Measurements from ENCODE around the gene SOBP.

The SOBP gene

DNA sequence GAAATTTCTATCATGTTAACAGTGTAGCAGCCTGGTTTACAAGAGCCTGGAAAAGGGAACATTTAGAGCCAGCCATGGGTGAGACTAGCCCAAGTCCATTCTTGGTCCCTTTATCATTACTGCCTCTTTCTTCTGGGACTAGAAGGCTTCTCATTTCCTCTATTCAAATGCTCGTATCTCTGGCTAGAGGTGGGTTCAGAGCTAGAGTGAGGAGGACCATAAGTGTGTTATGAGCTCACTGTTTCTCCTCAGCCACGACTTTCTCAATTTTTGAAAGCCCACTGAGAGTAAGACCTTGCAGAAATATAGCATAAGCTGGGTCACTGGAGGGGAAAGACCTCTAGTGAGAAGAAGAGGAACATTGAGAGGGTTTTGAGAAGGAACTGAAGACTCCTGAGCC is 100.0 kb downstream of the SOBP start:
- DNase-seq (ENCODE audit: low spot score), result no peak

DNA sequence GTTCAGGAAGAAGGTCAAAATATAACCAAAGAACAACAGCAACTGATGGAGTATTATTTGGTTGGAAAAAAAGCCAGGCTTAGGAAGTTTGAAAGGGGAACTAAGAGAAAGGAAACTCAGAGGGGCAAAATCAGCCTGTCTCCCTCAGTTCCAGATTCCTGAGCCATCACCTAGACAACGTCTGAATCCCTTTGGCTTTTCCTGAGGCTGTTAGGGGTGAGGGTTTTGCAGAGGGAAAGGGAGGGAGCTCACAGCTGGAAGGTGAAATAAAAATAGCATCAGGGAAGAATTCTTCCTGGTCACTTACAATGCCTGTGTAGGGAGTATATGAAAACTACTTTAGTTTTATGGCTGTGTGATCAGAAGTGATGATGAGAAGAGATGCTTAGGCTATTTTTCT is 100.5 kb downstream of the SOBP start:
- DNase-seq (ENCODE audit: low spot score), result no peak

DNA sequence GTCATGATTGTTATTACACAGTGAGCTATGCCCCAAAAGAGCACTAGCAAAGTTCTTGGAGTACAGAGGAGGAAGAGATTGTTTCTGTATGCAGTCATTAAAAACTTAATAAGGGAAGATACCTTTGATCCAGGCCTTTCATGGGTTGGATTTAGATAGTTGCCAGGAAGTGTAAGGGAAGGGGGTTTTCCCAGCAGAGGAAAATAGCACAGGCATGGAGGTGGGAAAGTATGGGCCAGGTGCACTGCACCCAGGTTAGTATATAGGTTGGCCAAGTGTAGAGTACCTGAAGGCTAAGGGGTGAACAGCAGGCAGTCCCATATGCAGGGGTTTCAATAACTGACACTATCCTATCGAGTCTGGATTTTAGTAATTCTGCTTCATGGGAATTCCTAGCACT is 101.4 kb downstream of the SOBP start:
- DNase-seq (ENCODE audit: low spot score), result no peak

DNA sequence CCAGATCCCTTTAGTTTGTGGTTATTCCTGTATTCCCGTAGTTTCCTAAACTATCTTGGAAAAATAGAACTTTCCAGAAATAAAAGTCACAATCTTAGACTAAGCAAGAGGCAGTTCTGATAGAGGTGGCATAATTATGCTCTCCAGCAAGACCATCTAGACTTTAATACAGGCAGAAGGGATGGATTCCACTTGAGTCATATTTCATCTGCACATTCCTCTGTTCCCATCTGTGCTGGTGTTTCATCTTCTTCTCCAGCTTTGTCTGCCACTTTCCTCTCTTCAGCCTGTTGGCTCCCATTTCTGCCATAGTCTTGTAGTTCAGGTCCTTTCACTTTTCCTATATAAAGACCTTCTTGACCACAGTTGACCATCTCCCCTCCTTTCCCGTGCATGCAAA is 102.9 kb downstream of the SOBP start:
- no peak for DNase-seq (ENCODE audit: low spot score)

DNA sequence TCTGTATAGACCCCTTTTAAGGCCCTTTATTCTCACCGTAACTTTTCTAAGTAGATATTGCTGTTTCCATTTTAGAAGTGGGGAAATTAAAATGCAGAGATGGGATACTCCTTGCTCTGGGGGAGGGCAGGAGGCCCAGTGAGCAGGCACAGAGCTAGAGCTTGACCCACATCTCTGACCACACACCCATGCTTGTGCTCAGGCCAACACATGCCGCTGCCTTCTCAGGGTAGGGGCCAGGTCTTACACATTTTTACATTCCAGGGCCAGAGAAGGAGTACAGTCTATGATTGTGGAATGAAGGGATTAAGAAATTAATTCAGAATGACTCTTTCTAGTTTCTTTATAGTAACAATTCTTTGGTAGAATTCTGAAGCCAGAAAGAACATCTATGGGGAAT is 104.8 kb downstream of the SOBP start:
- DNase-seq (ENCODE audit: low spot score), result no peak

DNA sequence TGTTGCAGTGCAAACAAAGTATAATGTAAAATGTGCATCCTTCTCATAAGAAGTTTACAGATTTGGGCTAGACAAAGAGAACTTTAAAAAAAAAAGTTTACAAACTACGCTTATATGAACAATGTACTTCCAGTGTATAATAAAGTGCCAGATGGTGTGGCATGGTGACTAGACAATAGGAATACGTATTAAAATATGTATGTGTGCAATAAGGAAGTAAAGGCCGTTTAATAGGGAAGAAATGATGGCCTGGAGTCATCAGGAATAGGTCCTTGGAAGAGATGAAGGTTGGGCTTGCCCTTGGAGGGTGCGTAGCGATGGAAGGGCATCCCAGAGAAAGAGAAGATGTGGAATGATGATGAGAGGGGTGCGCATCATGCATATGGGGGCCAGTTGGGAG is 108.2 kb downstream of the SOBP start:
- DNase-seq (ENCODE audit: low spot score), result no peak

DNA sequence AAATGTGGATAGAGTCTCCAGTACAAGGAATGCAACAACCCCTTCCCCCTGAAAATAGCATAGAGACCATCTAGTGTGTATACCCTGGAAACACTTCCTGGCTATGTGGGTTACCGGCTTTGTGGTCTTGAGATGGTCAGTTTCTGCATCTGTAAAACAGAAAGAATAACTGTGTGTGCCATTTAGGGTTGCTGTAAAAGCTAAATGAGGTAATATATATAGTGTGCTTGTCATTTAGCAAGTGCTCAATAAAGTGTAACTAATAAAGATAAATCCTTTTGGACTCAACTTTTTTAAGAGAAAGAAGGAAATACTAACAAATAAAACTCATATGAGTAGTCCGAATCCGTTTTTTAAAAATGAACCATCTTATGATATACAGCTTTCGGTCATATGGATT is 109.1 kb downstream of the SOBP start:
- DNase-seq (ENCODE audit: low spot score), result no peak

DNA sequence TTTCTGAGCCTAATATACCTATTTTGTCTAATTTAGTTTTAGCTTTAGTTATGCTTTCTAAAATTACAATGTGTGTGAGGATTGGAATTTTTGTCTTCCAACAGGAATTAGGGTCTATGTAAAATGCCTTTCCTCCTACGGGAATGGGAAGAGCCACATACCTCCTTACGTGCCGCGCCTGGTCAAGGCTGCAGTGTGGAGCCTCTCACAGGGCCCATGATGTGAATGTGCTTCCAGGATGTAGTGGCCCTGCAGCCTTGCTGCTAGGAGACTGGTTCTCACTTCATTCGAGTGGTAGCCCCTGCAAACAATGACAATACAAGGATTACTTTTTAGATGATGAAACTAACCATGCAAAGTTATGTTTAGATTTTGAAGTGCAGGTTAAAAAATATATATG is 110.2 kb downstream of the SOBP start:
- DNase-seq (ENCODE audit: low spot score), result peak; percentile 61

DNA sequence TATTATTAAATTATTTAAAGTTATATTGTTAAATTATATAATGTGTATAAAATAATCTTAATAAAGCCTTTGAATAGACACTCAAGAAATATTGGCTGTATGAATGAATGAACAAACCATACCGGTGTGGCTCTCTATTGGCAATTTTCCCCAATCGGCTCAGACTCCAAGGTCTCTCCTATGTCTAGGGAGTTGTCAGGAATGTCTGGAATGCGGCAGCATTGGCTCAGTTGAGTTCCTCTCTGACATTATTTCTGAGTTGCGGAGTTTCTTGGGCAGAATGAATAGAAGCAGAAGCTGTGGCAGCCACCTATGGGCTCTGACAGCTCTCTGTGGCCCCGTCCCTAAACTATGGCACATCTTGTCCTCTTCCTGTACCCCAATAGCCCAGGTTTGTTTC is 111.0 kb downstream of the SOBP start:
- DNase-seq (ENCODE audit: low spot score), result peak; percentile 78

DNA sequence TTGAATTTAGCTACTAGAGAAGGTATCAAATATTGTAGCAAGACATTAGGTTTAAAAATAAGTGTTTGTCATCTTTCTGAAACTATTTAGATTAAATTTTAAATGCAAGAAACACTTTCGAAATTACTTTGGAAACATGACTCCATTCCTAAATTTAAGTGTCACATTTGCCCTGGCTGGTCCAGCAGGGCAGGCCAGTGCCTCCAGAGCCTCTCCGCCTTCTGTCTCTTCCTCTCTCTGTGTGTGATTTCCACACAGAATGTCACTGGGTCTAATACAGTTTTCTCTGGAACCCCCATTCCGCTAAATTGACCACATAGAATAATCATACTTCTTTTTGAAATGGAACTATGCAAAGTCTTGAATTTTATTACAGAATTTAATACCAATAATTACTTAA is 111.5 kb downstream of the SOBP start:
- no peak for DNase-seq (ENCODE audit: low spot score)

DNA sequence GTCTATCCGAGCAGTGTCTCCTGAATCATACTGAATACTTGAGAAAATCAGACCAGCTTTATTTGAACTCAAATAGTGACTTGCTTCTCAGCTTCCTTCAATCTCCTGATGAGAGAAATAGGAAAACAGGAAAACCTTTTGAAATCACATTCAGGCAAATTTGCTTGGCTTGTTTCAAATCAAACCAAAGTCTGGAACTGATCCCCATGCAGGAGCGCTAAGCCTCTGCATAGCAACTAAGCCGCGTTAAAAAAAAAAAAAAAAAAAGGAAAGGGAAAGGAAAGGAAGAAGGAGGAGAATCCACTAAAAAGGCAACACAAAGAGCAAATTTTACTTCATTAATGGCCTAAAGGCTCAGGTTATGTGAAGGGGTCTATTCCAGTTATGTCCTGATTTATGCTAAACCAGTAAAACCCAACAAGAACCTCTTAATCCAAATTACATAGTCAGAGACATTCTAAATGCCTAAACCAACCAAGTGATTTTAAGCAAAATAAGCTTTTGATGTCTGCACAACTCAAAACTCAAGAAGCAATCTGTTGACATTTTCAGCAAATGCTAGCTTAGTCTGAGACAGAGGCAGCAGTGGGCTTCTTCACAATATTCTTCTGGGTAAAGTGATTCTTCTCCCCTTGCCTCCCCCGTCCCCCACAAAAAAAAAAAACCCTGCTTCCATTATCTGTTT is 112.5 kb downstream of the SOBP start:
- no peak for DNase-seq (ENCODE audit: low spot score)

DNA sequence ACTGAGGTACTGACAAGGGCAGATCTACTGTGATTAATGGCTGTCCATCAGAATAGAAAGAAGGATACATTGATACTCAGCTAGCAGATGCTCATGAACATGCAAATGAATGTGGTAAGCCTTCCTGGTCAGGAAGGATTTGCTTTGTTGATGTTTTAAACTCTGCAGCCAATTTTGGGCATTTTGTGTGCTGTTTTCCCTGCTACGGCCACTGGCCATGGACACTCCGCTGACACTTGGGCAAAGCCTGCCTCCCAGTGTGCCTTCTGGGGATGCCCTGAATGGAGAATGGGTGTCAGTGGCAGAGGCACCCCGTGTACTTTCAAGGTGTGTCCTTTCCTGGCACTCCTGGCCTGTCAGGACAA is 113.1 kb downstream of the SOBP start:
- no peak for DNase-seq (ENCODE audit: low spot score)

DNA sequence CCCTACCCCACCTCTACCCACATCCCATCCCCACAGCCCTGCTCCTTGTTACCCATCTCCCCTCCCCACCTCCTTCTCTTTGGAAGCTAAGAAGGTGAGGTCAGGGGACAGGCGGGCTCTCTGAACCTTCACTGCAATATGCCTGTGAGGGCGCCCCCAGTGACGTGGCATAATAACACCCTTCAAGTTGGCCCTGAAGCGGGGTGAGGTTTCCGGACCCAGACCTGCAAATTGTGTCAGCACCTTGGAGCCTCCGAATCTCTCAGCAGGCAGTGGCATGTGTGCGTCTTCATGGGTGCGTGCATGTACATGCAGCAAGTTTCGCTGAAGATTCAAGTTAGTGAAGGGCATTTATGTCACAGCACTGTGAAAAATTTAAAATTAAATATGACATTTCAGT is 114.6 kb downstream of the SOBP start:
- DNase-seq (ENCODE audit: low spot score), result no peak

DNA sequence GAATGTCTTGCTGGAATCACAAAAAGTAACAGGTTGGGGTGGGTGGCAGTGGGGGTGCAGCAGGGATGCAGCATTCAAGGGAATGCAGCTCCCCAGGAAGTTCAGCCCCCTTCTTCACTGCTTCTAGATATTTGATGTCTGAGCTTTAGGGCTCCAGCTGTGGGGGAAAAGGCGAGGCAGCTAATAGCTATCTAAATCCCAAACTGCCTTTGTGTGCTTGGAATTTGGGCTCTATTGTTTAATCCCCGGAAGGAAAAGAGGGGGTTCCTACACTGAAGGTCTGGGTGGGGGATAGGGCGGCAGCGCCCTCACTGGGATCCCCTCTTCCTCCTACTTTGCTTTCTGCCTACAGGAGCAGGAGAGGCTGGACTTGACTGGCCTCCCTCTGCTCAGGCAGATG is 116.5 kb downstream of the SOBP start:
- no peak for DNase-seq (ENCODE audit: low spot score)

DNA sequence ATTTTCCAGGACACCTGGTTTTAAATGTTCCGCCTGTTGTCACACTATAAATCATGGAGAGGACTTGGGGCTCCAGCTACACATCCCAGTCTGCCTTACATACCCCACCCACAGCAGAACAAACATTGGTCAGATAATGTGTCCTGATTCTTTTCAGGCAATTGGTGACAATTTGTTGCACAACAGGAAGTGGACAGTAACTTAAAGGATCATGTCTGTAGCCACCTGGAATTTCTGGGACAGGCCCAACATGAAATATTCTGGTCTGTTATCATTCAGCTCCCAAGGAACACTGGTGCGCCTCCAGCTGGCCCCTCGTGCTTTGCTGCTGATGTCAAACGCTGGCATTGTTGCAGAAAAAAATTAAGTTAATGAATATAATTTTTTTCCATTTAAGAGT is 117.2 kb downstream of the SOBP start:
- no peak for DNase-seq (ENCODE audit: low spot score)

DNA sequence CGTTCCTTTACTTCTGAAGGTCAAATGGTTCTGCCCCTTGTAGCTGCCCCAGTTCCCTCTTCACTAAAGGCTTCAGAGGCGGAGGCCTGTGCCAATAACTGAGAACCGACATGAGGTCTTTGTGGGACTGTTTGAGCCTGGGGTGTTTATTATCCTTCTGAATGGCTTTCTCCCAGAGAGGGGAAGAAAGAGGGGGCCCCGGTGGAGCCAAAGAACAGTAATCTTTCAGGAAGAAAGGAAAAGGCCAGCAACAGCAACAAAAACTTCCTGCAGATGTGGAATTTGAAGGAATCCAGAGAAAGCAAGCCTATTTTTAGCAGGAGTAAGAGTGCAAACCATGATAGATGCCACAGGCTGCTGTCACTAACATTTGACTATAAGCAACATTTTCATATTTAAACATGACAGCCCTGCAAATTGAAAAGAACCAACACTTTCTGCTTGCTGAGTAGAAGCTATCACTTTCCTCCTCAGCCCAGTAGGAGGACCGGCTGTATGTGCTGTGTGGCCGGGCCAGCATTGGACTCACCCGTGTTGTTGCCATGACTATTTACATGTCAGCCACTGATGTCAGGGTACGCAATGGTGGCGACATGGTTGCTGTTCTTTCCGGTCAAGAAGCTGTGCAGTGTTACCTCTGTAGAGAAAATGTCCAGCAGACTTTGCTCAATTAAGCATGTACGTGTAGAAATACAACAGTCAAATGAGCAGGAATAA is 121.3 kb downstream of the SOBP start:
- peak; percentile 34 for DNase-seq (ENCODE audit: low spot score)

DNA sequence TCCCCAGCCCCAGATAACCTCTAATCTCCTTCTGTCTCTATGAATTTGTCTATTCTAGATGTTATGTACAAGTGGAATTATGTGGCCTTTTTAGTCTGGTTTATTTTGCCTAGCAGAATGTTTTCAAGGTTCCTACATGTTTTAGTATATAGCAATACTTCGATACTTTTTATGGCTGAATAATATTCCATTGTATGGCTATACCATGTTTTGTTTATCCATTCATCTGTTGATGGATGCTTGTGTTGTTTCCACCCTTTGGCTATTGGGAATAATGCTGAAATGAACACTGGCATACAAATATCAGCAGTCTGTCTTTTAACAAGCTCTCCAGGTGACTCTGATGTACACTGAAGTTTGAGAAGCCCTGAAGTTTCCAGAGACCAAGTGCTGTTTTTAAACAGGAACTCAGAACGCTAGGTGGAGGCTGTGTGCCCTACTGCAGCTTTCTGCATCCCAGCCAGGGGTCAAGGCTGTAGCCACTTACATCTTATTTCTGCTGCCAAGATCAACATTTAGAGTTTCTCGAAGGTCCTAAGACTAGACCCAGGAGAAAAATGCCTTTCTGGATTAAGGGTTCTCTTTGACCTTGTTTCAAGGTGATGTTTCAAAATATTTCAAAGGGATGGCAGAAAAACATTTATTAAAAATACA is 123.0 kb downstream of the SOBP start:
- no peak for DNase-seq (ENCODE audit: low spot score)

DNA sequence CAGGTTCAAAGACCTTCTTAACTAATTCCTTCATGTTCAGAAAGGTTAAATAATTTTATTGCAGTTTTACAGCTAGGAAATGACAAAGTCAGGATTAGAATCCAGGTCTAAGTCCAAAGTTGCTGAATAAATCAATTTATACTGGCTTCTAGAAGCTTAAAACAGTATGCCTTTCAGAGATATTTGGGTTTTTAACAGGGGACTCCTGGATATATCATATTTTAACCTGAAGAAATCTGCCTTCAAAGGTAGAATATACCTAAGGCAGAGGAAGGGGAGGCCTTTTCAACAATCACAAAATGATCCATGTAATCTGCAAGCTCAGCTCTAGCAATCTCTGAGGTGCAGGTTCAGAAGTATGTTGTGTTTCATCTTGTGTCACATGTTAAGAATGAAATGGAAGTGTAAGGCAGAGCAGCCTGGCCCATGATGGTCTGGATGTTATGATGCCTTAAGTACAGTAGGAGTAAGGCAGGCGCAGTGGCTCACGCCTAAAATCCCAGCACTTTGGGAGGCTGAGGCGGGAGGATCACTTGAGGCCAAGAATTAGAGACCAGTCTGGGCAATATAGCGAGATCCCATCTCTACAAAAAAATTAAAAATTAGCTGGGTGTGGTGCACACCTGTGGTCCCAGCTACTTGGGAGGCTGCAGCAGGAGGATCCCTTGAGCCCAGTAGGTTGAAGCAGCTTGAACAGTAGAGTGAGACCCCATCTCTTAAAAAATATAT is 123.9 kb downstream of the SOBP start:
- DNase-seq (ENCODE audit: low spot score), result no peak

DNA sequence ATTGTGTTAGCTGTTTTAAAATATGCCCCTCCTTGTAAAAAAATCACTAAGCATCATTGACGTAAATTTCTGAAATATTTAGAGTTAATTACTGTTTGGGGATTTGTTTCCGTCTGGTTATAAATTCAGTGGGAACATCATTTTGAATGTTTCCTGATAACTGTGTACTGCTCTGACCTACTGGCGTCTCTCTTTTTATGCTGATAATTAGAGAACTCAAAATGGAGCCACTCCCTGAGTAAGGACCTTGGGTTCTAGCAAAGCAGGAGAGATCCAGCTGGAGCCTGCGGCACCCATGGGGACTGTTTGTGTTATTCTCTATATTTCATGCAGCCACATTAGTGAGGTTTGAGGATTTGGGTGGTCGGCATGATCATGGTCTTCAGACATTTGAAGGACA is 124.9 kb downstream of the SOBP start:
- DNase-seq (ENCODE audit: low spot score), result no peak

DNA sequence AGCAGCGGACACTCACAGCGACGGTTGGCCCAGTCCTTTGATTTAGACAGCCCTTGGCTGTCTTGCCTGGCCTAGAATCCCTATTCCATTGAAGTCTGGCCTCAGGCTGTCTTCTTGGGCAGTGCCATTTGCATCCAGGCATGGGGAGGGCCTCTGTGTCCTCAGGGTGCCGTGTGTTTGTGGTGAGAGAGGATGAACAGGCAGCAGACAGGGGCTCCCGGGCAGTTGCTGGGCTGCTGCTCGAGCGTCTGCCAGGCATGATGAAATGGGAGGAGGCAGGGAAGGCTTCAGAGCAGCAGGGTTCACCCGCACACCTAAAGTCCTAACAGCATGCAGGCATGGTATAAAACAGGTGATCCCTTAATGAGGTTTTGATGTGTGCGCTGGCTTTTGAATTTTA is 126.9 kb downstream of the SOBP start:
- DNase-seq (ENCODE audit: low spot score), result no peak

DNA sequence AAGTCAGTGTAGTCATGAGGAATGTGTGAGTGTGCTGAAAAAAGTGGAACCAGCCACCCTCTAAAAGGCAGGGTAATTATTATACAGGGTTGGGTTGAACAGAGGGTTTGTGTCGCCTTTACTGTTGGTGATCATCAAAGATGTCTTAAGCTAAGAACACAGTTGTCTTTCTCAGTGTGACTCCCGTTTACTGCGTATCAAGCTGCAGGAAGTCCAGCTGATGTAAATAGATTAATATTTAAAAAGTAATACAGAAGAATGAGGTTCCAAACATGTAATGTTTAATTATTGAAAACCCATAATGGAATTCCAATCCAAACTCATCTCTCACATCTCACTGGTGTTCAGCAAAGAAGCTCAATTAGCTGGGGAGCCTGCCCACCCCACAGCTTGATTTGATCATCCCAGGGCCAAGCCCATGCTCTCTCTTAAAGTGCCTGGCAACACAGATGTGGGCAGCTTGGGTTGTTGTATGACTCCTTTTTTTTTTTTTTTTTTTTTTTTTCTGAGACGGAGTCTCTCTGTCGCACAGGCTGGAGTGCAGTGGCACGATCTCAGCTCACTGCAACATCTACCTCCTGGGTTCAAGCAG is 127.5 kb downstream of the SOBP start:
- DNase-seq (ENCODE audit: low spot score), result no peak

DNA sequence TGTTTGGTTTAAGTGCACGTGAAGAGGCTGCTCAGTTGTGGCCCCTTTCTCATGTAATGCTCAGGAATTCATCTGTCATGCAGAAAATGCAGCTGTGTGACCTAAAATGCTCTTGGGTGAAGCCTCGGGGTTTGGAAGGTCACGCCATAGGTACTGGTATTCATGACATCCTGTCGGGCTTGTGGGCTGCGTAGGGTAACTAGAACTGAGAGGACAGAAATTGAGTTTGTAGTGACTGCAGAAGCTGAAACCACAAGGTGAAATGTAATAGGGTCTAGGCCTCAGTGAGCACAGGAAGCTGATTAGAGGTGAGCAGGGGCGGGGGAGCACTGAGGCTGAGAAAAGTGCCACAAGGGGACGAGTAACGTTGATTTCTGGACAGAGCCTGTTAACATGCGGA is 128.8 kb downstream of the SOBP start:
- DNase-seq (ENCODE audit: low spot score), result no peak

DNA sequence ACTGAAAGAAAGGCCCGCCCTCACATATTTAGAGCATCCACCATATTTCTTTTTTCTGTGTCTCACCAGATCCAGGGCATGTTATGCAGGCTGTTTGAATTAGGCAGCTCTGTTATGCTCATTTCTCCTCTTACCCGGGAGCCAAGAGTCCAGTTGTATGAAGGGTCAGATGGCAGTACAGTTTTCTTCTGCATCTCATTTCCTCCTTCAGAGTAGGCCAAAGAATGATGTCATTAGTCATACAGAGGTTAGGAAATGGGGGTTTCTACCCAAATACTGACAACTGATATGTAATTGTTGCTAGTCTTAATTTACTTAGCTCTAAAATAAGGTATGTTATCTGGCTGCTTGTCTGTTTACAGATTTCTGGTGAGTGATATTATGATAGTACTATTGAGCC is 130.8 kb downstream of the SOBP start:
- DNase-seq (ENCODE audit: low spot score), result no peak
